Measurements from ENCODE around the gene TM4SF5.

GRCh38 chr17:4751932-4752331, 19.8 kb upstream of the TM4SF5 start:
- no peak for TF ChIP-seq ZNF274 (IDR thresholded peaks at IDR 0.05; ENCODE audit: borderline replicate concordance, extremely low read depth, low read length)
- no peak for TF ChIP-seq POLR2AphosphoS5 (IDR thresholded peaks at IDR 0.05; ENCODE audit: low read depth, low read length)
- TF ChIP-seq CTCF (IDR thresholded peaks at IDR 0.05; ENCODE audit: control extremely low read depth in 1 of 3, insufficient read depth in 1 of 3, low read depth in 1 of 3, low read length in 3 of 3): no peak
- TF ChIP-seq RAD21 (IDR thresholded peaks at IDR 0.05 in 1 of 2, conservative IDR thresholded peaks at IDR 0.05 in 1 of 2; ENCODE audit: low read depth in 2 of 2, low read length in 2 of 2): no peak
- TF ChIP-seq CBX8 (IDR thresholded peaks at IDR 0.05; ENCODE audit: borderline replicate concordance, low read depth, low read length): no peak
- TF ChIP-seq JUND (IDR thresholded peaks at IDR 0.05; ENCODE audit: low read length): no peak
- TF ChIP-seq SP4 (IDR thresholded peaks at IDR 0.05; ENCODE audit: low read length): no peak
- TF ChIP-seq TAF1 (IDR thresholded peaks at IDR 0.05; ENCODE audit: low read depth, low read length): no peak
- no peak for TF ChIP-seq CEBPB (IDR thresholded peaks at IDR 0.05; ENCODE audit: low read depth, low read length)
- no peak for TF ChIP-seq SUZ12 (IDR thresholded peaks at IDR 0.05; ENCODE audit: low read length)
- no peak for TF ChIP-seq BRCA1 (IDR thresholded peaks at IDR 0.05; ENCODE audit: low read depth, low read length)
- TF ChIP-seq POLR2A (IDR thresholded peaks at IDR 0.05; ENCODE audit: control extremely low read depth in 1 of 2, low read depth in 2 of 2, low read length in 2 of 2): no peak
- TF ChIP-seq NANOG (IDR thresholded peaks at IDR 0.05; ENCODE audit: insufficient read depth, low read depth, low read length, poor library complexity, severe bottlenecking): no peak
